ENCODE data around the gene BID. TPM values are rescaled to one million over a fixed set of nuclear protein-coding genes. Genes with fewer than 3 reads are reported as not detected.

Gene BID
- total and polyA plus RNA-seq, 10 of the 15 experiments (the other 5 are each of a cell fraction or from before 2014, with no cell fraction given) = 7.9 to 241 (median 136) TPM

- TF ChIP-seq STAT1 (conservative IDR thresholded peaks at IDR 0.05) = no peak
- TF ChIP-seq BMI1 (IDR thresholded peaks at IDR 0.05; ENCODE audit: borderline replicate concordance) = no peak
- TF ChIP-seq E4F1 (IDR thresholded peaks at IDR 0.05; ENCODE audit: borderline replicate concordance, partially characterized antibody) = no peak
- 0 out of 2 replicates have a peak, but pooled peaks have one; percentile 16 for TF ChIP-seq MXI1 (IDR thresholded peaks at IDR 0.05; ENCODE audit: low read depth, low read length)
- no peak for TF ChIP-seq RCOR1 (conservative IDR thresholded peaks at IDR 0.05; ENCODE audit: low read depth, low read length)
- no peak for TF ChIP-seq HSF1 (IDR thresholded peaks at IDR 0.05; ENCODE audit: low read depth, low read length)
- peak; percentile 14; the same call in 1 of the 2 replicates for TF ChIP-seq SMAD5 (IDR thresholded peaks at IDR 0.05; ENCODE audit: low read depth)
- 0 out of 2 replicates have a peak, but pooled peaks have one; percentile 64 for TF ChIP-seq TCF3 (IDR thresholded peaks at IDR 0.05; ENCODE audit: borderline replicate concordance, insufficient read depth, low read depth, low read length)
- TF ChIP-seq ZZZ3 (IDR thresholded peaks at IDR 0.05; ENCODE audit: control insufficient read depth, insufficient read length, low read depth) = no peak
- TF ChIP-seq MTA2 (IDR thresholded peaks at IDR 0.05; ENCODE audit: low read depth) = peak; percentile 58; the same call in 1 of the 2 replicates
- no peak for TF ChIP-seq ZBTB11 (CRISPR knock-in tag; IDR thresholded peaks at IDR 0.05)
- TF ChIP-seq SREBF2 (IDR thresholded peaks at IDR 0.05; ENCODE audit: low read length) = no peak
- 0 out of 2 replicates have a peak, but pooled peaks have one; percentile 25 for TF ChIP-seq ELK1 (IDR thresholded peaks at IDR 0.05; ENCODE audit: low read depth, low read length)
- no peak for TF ChIP-seq KDM1A (IDR thresholded peaks at IDR 0.05; ENCODE audit: borderline replicate concordance)
- TF ChIP-seq E2F4 (IDR thresholded peaks at IDR 0.05; ENCODE audit: low read depth, low read length) = no peak
- TF ChIP-seq BHLHE40 (IDR thresholded peaks at IDR 0.05; ENCODE audit: borderline replicate concordance in 1 of 2, low read depth in 2 of 2, low read length in 1 of 2) = peak; percentile 39 to 62; a peak in 2 of 4 replicates
- TF ChIP-seq CHD1 (IDR thresholded peaks at IDR 0.05; ENCODE audit: low read depth, low read length) = 0 out of 2 replicates have a peak, but pooled peaks have one; percentile 42
Measured at GRCh38 chr22:17795661-17796548, 21.6 kb upstream of the BID start (continued).

All from GM12878 (cell line).